Stimulated activated CD4-positive, alpha-beta T cell treated with anti-CD3 and anti-CD28 coated beads, Interleukin-15, amount 100 ng/mL, for 1 hour (primary cell): Measurements from ENCODE around the gene HDAC9.

Experiments used
- DNase-seq, 2 donors: peaks; one replicate each; pipeline ENCODE4 v3.0.0-alpha.2; 2020; ENCODE audit warnings: low read depth in 1 of 2, low spot score in 1 of 2

The HDAC9 gene

DNA sequence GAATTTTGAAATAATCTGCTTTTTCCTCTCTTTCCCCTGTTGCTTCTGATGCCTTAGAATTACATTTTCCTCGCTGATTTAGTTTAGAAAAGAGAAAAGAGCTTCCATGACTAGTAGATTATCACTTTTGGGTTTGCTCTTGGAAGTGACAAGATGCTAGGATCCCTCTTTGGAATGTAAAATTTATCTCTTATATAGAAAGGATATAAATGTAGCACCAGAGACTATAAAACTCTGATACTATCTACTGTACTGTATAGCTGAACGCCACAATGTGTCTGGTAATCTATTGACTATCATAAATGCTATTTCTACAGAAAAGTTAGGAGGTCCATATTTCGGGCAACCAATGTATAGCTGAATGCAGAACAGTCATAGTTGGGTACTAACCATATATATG, 1.1 kb upstream of the HDAC9 start:
- DNase-seq: no peak

- DNase-seq: no peak
Measured at GRCh38 chr7:18494821-18495408, 634 bp upstream of the HDAC9 start.

GRCh38 chr7:18496341-18496700, 772 bp downstream of the HDAC9 start:
- no peak for DNase-seq

DNA sequence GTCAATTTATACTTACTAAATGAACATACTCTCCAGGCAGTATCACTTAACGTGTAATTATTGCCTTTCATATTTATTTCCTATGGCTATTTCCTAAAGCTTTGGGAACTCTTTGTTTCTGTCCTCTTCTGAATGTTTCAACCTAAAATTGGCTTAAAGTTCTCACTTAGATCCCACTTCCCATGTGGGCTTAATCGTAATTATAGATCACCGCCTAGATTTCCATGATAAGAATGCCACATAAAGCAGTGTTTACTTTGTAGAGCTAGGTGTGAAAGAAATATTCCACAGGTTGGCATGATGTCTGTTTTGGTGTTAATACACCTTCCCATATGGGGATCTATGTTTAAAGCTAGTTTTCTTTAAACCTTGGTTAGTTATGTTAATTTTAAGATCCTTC, 1.5 kb downstream of the HDAC9 start:
- no peak for DNase-seq

- no peak for DNase-seq
Measured at GRCh38 chr7:18497800-18498199, 2.3 kb downstream of the HDAC9 start.

- DNase-seq: no peak
Measured at GRCh38 chr7:18498341-18498740, 2.8 kb downstream of the HDAC9 start.

- DNase-seq: no peak
Measured at GRCh38 chr7:18499407-18500177, 4.0 kb downstream of the HDAC9 start.

GRCh38 chr7:18503126-18503866, 7.7 kb downstream of the HDAC9 start:
- no peak for DNase-seq

GRCh38 chr7:18504965-18505364, 9.4 kb downstream of the HDAC9 start:
- DNase-seq: no peak

- DNase-seq: no peak
Measured at GRCh38 chr7:18505870-18506460, 10.4 kb downstream of the HDAC9 start.

DNA sequence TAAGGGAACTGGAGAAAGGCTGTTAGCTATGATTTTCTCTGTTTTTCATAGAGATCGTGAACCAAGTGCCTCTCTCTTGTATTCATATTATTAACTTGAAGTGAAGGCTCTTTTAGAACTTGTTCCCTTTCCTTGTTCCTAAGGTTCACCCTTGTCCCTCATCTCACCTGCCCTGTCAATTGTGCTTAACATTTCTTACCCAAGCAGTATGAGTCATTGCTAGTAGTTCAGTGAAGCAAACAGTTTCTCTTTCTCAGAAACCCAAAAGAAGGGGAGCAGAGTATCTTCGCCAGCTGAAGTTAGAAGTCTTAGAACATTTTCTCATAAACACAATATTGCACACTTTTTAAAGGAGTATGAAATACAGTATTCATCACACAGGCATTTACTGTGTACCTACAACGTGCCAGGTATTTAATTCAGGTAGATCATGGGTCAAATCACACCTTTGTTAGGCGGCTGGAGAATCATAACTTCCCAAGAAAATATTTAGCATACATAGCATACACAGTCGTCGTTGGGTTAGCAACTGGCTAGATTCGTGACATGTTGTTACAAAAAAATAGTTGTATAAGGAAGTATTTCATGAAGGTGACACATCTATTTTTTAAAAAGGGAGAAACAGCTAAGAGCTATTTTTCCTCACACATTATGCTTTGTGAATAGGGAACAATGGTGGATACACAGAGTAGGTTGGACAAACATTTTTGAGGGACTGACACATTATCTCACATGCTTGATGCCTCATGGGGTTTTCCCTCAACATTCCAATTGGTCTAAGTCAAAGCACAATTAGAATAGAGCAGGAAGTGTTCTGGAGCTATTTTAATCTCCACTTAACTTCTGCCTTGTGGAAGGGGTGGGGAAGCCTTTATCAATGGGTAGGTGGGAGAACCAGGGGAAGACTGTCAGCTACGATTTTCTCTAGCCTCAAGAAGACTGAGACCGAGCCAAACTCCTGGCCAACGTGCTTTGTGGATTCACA, 13.2 kb downstream of the HDAC9 start:
- DNase-seq: no peak

DNA sequence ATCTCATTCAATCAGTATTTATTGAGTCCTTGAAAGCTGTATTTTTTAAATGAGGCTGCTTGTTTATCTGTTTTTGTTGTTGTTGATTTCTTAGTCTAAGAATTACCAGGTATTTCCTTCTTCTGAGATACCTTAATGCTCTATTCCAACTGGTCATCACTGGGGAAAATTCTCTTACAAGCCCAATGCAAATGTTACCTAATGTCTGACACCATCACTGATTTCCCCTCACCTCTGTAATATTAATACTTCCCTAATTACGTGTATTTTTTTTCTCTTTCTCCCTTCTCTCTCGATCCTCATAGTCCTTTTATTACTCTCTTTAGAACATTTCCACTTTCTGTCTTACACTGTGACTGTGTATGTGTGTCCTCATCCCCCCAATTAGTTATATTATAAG, 13.9 kb downstream of the HDAC9 start:
- DNase-seq: no peak

DNA sequence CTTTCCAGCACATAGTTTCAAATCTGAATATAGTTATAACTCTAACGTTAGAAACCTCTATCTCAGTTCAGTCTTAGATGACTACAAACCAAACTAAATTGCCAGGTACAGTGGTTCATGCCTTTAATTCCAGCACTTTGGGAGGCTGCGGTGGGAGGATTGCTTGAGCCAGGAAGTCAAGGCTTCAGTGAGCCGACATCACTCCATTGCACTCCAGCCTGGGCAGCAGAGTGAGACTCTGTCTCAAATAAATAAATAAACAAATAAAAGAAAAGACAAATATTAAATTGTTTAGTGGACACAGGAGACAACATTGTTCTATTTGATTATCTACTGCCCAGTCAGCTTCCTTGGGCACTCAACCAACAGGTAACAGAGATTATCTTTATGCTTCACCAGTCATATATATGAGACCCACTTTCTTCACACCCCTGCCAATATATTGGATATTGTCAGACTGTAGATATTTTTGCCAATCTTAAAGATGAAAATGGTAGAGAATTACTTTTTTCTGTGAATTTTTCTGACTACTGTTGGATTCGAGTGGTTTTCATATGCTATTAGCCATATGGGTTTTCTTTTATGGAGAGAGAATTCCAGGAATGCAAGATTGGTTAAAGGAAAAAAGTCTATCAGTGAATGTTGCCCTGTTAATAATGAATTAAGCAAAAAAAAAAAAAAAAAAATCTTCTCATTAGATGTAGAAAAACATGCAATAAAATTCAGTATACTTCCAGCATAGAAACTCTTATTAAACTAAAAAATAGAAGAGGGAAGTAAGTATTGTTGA, 16.0 kb downstream of the HDAC9 start:
- no peak for DNase-seq

- no peak for DNase-seq
Measured at GRCh38 chr7:18513343-18513742, 17.8 kb downstream of the HDAC9 start.

- no peak for DNase-seq
Measured at GRCh38 chr7:18515067-18515466, 19.5 kb downstream of the HDAC9 start.

DNA sequence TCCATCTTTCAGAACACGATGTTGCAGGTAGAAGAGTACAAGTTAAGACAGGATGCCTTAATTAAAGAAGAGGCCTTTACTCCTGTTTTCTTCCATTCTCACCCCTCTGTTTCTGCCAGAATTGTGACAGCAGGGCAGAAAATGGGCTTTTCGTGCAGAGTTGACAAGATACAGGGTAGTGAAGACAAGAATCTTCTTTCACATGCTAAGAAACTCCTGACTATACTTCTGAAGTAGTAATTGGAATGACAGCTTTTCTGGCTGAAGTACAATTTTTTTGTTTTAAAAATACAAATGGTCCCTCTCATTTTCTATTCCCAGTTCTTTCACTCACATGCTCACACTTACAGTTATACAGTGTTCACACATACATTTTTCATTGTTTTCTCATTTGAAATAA, 22.1 kb downstream of the HDAC9 start:
- DNase-seq: no peak

DNA sequence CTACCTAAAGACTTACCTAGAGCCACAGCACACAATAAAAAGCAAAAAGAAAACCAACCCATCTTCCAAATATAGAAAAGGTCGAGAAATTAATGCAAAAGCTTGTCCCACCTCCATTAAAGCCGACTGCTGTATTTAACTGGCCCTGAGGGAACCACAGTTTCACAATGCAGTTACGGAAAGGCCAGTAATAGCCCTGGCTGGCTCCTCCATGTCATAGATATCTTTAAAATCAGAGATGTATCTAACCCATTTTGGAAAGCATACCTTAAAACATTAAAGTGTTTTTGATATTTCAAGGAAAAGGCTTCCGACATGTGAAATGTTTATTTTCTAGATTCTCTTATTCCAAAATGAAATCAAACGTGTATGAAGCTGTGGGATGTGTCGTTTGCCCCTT, 23.0 kb downstream of the HDAC9 start:
- no peak for DNase-seq

- DNase-seq: no peak
Measured at GRCh38 chr7:18520450-18521235, 25.1 kb downstream of the HDAC9 start.

DNA sequence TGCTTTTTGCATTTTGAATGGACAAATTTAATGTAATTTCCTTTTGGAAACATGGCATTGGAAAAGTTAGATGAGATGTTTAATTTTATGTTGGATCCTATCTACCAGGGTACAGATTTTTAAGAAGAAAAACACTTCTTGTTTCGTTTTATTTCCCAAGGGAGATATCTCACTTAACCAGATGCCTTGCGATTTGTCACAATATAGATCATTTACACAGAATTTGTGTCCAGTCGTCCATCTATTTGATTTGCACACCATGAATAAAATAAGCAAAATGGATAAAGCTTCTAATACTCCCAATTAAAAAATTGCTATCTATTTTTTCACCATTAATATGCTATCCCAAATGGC, 25.7 kb downstream of the HDAC9 start:
- DNase-seq: no peak
